Tibial artery (tissue), 4 donors: Measurements from ENCODE around the gene AP2A2.
"Not testable (repeated sequence)": the region's sequence is repeated elsewhere in the genome, so short reads cannot be mapped to it uniquely, and the experiment has no call there.

Experiments used
- DNase-seq, 2 donors: peaks; one replicate each; pipeline ENCODE4 v3.0.0-alpha.2; 2019
- H3K27ac ChIP-seq, 2 donors: fragments of 200-600 bp; sonication (generic) in 1 of 2; 1 replicate in 1 of 2; 2 replicates in 1 of 2; pipeline ENCODE4 v1.5.1; 2018 to 2019; ENCODE audit warnings: mild to moderate bottlenecking in 1 of 2
- H3K27me3 ChIP-seq, 2 donors: fragments of 200-600 bp; sonication (generic) in 1 of 2; one replicate each; pipeline versions ENCODE4 v1.5.1 to v1.6.0; 2016 to 2019
- H3K36me3 ChIP-seq, 3 donors: fragments of 200-600 bp; sonication (generic) in 2 of 3; one replicate each; pipeline ENCODE4 v1.5.1; 2016 to 2019; ENCODE audit warnings: mild to moderate bottlenecking in 2 of 3
- H3K4me1 ChIP-seq, 4 donors: fragments of 200-600 bp; sonication (generic) in 2 of 4; 1 replicate in 3 of 4; 2 replicates in 1 of 4; pipeline ENCODE4 v1.5.1; 2016 to 2019
- H3K4me3 ChIP-seq, 2 donors: fragments of 200-600 bp; sonication (generic) in 1 of 2; 1 replicate in 1 of 2; 2 replicates in 1 of 2; pipeline ENCODE4 v1.5.1; 2018 to 2019; ENCODE audit warnings: mild to moderate bottlenecking in 2 of 2
- H3K9me3 ChIP-seq, 3 donors: fragments of 200-600 bp; sonication (generic) in 1 of 3; one replicate each; pipeline ENCODE4 v1.5.1; 2016 to 2019
- CTCF ChIP-seq, 2 experiments: fragments of 200-600 bp in 1 of 2; fragments of 450-650 bp in 1 of 2; IDR thresholded peaks; one replicate each; pipeline ENCODE4 v1.5.1; 2017 to 2019; ENCODE audit warnings: antibody characterized with exemption in 2 of 2, mild to moderate bottlenecking in 1 of 2, moderate library complexity in 1 of 2
- intact Hi-C: fragments of 100-400 bp; cut with DNase I; formaldehyde crosslinking; loops from one replicate; pipeline ENCODE4 v1.15.0; 2023; ENCODE audit warnings: low total_unique reads

The AP2A2 gene

GRCh38 chr11:957212-957920 is 31.7 kb downstream of the AP2A2 start:
- intact Hi-C loops = no loop called here
- no peak for TF ChIP-seq CTCF (IDR thresholded peaks at IDR 0.05)
- Histone ChIP-seq H3K4me1 (peaks cover 0 to 19% (median 0%) of the 10 kb centered on the region in 4 donors), H3K4me3 (no peak overlapping the region), H3K27ac (no peak overlapping the region), H3K36me3 (peaks cover 16 to 39% (median 38%) of the 10 kb centered on the region in 3 donors), H3K9me3 (no peaks in the 10 kb centered on the region), H3K27me3 (no peaks in the 10 kb centered on the region)
- DNase-seq = no peak

GRCh38 chr11:958101-958500 is 32.4 kb downstream of the AP2A2 start:
- no peaks in the 10 kb centered on the region for H3K9me3 ChIP-seq
- H3K4me1 ChIP-seq = peaks cover 0 to 19% (median 0%) of the 10 kb centered on the region in 4 donors
- DNase-seq = no peak
- no peak overlapping the region for H3K27ac ChIP-seq
- H3K36me3 ChIP-seq = peaks cover 19 to 46% (median 40%) of the 10 kb centered on the region in 3 donors
- no peak overlapping the region for H3K4me3 ChIP-seq
- TF ChIP-seq CTCF (IDR thresholded peaks at IDR 0.05) = no peak
- intact Hi-C loops = no loop called here
- H3K27me3 ChIP-seq = no peaks in the 10 kb centered on the region

- Histone ChIP-seq H3K9me3 (no peaks in the 10 kb centered on the region), H3K4me1 (peaks cover 0 to 19% (median 0%) of the 10 kb centered on the region in 4 donors), H3K27ac (no peak overlapping the region), H3K36me3 (peaks cover 26 to 55% (median 50%) of the 10 kb centered on the region in 3 donors), H3K4me3 (no peak overlapping the region), H3K27me3 (no peaks in the 10 kb centered on the region)
- TF ChIP-seq CTCF (IDR thresholded peaks at IDR 0.05) = no peak
- intact Hi-C loops = no loop called here
- no peak for DNase-seq
Measured at GRCh38 chr11:959027-959426, 33.4 kb downstream of the AP2A2 start.

GRCh38 chr11:959608-960007 is 33.9 kb downstream of the AP2A2 start:
- no peak overlapping the region for H3K27ac ChIP-seq
- peaks cover 27 to 61% (median 55%) of the 10 kb centered on the region in 3 donors for H3K36me3 ChIP-seq
- H3K4me3 ChIP-seq = no peak overlapping the region
- DNase-seq = no peak
- H3K9me3 ChIP-seq = no peaks in the 10 kb centered on the region
- peaks cover 0 to 19% (median 0%) of the 10 kb centered on the region in 4 donors for H3K4me1 ChIP-seq
- no peak for TF ChIP-seq CTCF (IDR thresholded peaks at IDR 0.05)
- H3K27me3 ChIP-seq = no peaks in the 10 kb centered on the region
- intact Hi-C loops = no loop called here

GRCh38 chr11:961310-961920 is 35.7 kb downstream of the AP2A2 start:
- DNase-seq, H3K9me3 ChIP-seq, H3K27me3 ChIP-seq, H3K4me3 ChIP-seq, intact Hi-C loops, H3K27ac ChIP-seq: not testable (repeated sequence)
- Histone ChIP-seq H3K36me3 (peaks cover 27 to 62% (median 56%) of the 10 kb centered on the region in 3 donors), H3K4me1 (peaks cover 0 to 16% (median 1%) of the 10 kb centered on the region in 4 donors)

- DNase-seq = no peak
- H3K36me3 ChIP-seq = peaks cover 27 to 57% (median 53%) of the 10 kb centered on the region in 3 donors
- H3K9me3 ChIP-seq = no peaks in the 10 kb centered on the region
- intact Hi-C loops = no loop called here
- H3K4me3 ChIP-seq = no peak overlapping the region
- no peak for TF ChIP-seq CTCF (IDR thresholded peaks at IDR 0.05)
- H3K27me3 ChIP-seq = no peaks in the 10 kb centered on the region
- no peak overlapping the region for H3K27ac ChIP-seq
- H3K4me1 ChIP-seq = peaks cover 0 to 16% (median 4%) of the 10 kb centered on the region in 4 donors
Measured at GRCh38 chr11:961921-962320, 36.3 kb downstream of the AP2A2 start.
